ENCODE data around the gene ADAMTS12. TPM values are rescaled to one million over a fixed set of nuclear protein-coding genes. Genes with fewer than 3 reads are reported as not detected.

The ADAMTS12 gene
- total RNA-seq, 1 donor from 2014 or later = 10.4 TPM

- Mint-ChIP-seq H3K4me1 (peaks cover 14% of the 10 kb centered on the region), H3K27me3 (ENCODE audit: low read depth) (no peaks in the 10 kb centered on the region), H3K36me3 (ENCODE audit: low read depth) (peaks cover 14% of the 10 kb centered on the region), H3K9me3 (peaks cover 5% of the 10 kb centered on the region), H3K27ac (ENCODE audit: unreplicated experiment) (no peak overlapping the region), H3K4me3 (no peak overlapping the region)
- no peak for DNase-seq (ENCODE audit: low read depth, low spot score)
- no peak for TF ChIP-seq CTCF (conservative IDR thresholded peaks at IDR 0.05)
These were observed 361.4 kb downstream of the ADAMTS12 start for GRCh38 chr5:33530183-33531036.

GRCh38 chr5:33527696-33528095, 364.1 kb downstream of the ADAMTS12 start:
- Mint-ChIP-seq H3K27me3 (ENCODE audit: low read depth) (no peaks in the 10 kb centered on the region), H3K9me3 (no peaks in the 10 kb centered on the region), H3K4me3 (no peak overlapping the region), H3K27ac (ENCODE audit: unreplicated experiment) (peak overlapping the region; percentile 5), H3K4me1 (peaks cover 10% of the 10 kb centered on the region), H3K36me3 (ENCODE audit: low read depth) (peaks cover 5% of the 10 kb centered on the region)
- no peak for DNase-seq (ENCODE audit: low read depth, low spot score)
- TF ChIP-seq CTCF (conservative IDR thresholded peaks at IDR 0.05) = no peak

- DNase-seq (ENCODE audit: low read depth, low spot score) = no peak
- H3K4me1 Mint-ChIP-seq = peaks cover 4% of the 10 kb centered on the region
- H3K9me3 Mint-ChIP-seq = no peaks in the 10 kb centered on the region
- H3K27me3 Mint-ChIP-seq (ENCODE audit: low read depth) = no peaks in the 10 kb centered on the region
- no peak for TF ChIP-seq CTCF (conservative IDR thresholded peaks at IDR 0.05)
- H3K27ac Mint-ChIP-seq (ENCODE audit: unreplicated experiment) = no peak overlapping the region
- H3K4me3 Mint-ChIP-seq = no peak overlapping the region
- H3K36me3 Mint-ChIP-seq (ENCODE audit: low read depth) = peaks cover 5% of the 10 kb centered on the region
These were observed 365.0 kb downstream of the ADAMTS12 start for GRCh38 chr5:33526755-33527154.

- Mint-ChIP-seq H3K27me3 (ENCODE audit: low read depth) (no peaks in the 10 kb centered on the region), H3K36me3 (ENCODE audit: low read depth) (peaks cover 5% of the 10 kb centered on the region), H3K9me3 (peaks cover 2% of the 10 kb centered on the region), H3K4me1 (no peaks in the 10 kb centered on the region), H3K27ac (ENCODE audit: unreplicated experiment) (no peak overlapping the region), H3K4me3 (no peak overlapping the region)
- no peak for DNase-seq (ENCODE audit: low read depth, low spot score)
- TF ChIP-seq CTCF (conservative IDR thresholded peaks at IDR 0.05) = no peak
These were observed 367.3 kb downstream of the ADAMTS12 start for GRCh38 chr5:33524476-33524875.

- Mint-ChIP-seq H3K27me3 (ENCODE audit: low read depth) (no peaks in the 10 kb centered on the region), H3K9me3 (peaks cover 7% of the 10 kb centered on the region), H3K27ac (ENCODE audit: unreplicated experiment) (no peak overlapping the region), H3K4me1 (no peaks in the 10 kb centered on the region), H3K36me3 (ENCODE audit: low read depth) (peaks cover 5% of the 10 kb centered on the region), H3K4me3 (no peak overlapping the region)
- TF ChIP-seq CTCF (conservative IDR thresholded peaks at IDR 0.05) = no peak
- no peak for DNase-seq (ENCODE audit: low read depth, low spot score)
These were observed 368.5 kb downstream of the ADAMTS12 start for GRCh38 chr5:33523208-33523771.

Data from neural crest cell (in vitro differentiated cells).